K562 (cell line): ENCODE data around the gene TUT1. TPM values are rescaled to one million over a fixed set of nuclear protein-coding genes. Genes with fewer than 3 reads are reported as not detected.

ENCODE experiments used
- CREM ChIP-seq: IDR thresholded peaks from 2 replicates; pipeline ENCODE4 v1.6.1; 2014; ENCODE audit warnings: antibody characterized with exemption, low read depth
- E4F1 ChIP-seq: fragments of 250-450 bp; sonication (Bioruptor Pico); IDR thresholded peaks from 2 replicates; pipeline ENCODE4 v1.5.0; 2021; ENCODE audit warnings: mild to moderate bottlenecking, borderline replicate concordance
- FOS ChIP-seq: IDR thresholded peaks from 3 replicates; pipeline ENCODE4 v1.6.1; 2011; ENCODE audit not compliant: insufficient read length; ENCODE audit errors: extremely low read depth
- FOXA1 ChIP-seq: fragments of 450-650 bp; IDR thresholded peaks from 2 replicates; pipeline ENCODE4 v1.6.1; 2016; ENCODE audit warnings: mild to moderate bottlenecking, borderline replicate concordance
- FOXP1 ChIP-seq: sonication (generic); formaldehyde crosslinking; IDR thresholded peaks from 2 replicates; pipeline ENCODE4 v1.8.0; 2022; ENCODE audit warnings: mild to moderate bottlenecking, missing genetic modification reagents
- KLF10 ChIP-seq: fragments of 250-450 bp; sonication (Bioruptor Pico); IDR thresholded peaks from 2 replicates; pipeline ENCODE4 v1.6.1; 2021; ENCODE audit warnings: matching md5 sums
- MITF ChIP-seq: IDR thresholded peaks from 2 replicates; pipeline ENCODE4 v1.6.1; 2014; ENCODE audit warnings: antibody characterized with exemption
- NFIX ChIP-seq: fragments of 250-450 bp; sonication (Bioruptor Pico); IDR thresholded peaks from 2 replicates; pipeline ENCODE4 v1.4.0; 2020; ENCODE audit warnings: low read depth, mild to moderate bottlenecking, moderate library complexity
- RBM22 ChIP-seq: fragments of 200-400 bp; formaldehyde crosslinking; IDR thresholded peaks from 2 replicates; pipeline ENCODE4 v1.6.1; 2018; ENCODE audit warnings: low read length, low read depth; ENCODE audit not compliant: poor library complexity, severe bottlenecking
- SLC30A9 ChIP-seq: fragments of 250-450 bp; sonication (Bioruptor Pico); IDR thresholded peaks from 2 replicates; pipeline ENCODE4 v1.8.0; 2022; ENCODE audit warnings: mild to moderate bottlenecking, moderate library complexity
- SNIP1 ChIP-seq: fragments of 450-650 bp; IDR thresholded peaks from 2 replicates; pipeline ENCODE4 v1.7.1; 2017; ENCODE audit warnings: low read depth, mild to moderate bottlenecking
- TEAD4 ChIP-seq, 2 experiments: sonication (generic) in 1 of 2; formaldehyde crosslinking in 1 of 2; IDR thresholded peaks; 2 replicates each; pipeline versions ENCODE4 v1.6.1 to v1.8.0; 2012 to 2022; ENCODE audit warnings: borderline replicate concordance in 1 of 2, inconsistent platforms in 1 of 2, low read length in 1 of 2, mild to moderate bottlenecking in 1 of 2, missing genetic modification reagents in 1 of 2
- USF1 ChIP-seq: sonication (generic); formaldehyde crosslinking; IDR thresholded peaks from 2 replicates; pipeline ENCODE4 v1.9.0; 2022; ENCODE audit warnings: mild to moderate bottlenecking, missing genetic modification reagents
- XRCC3 ChIP-seq: fragments of 450-650 bp; IDR thresholded peaks from 2 replicates; pipeline ENCODE4 v1.6.1; 2017; ENCODE audit warnings: mild to moderate bottlenecking, moderate library complexity
- ZBTB12 ChIP-seq: fragments of 250-450 bp; sonication (Bioruptor Pico); IDR thresholded peaks from 2 replicates; pipeline ENCODE4 v1.4.0; 2020
- ZBTB9 ChIP-seq: fragments of 450-650 bp; formaldehyde crosslinking; IDR thresholded peaks from 2 replicates; pipeline ENCODE4 v1.4.0; 2020; ENCODE audit warnings: mild to moderate bottlenecking, moderate library complexity
- ZFP30 ChIP-seq: fragments of 250-450 bp; sonication (Bioruptor Pico); IDR thresholded peaks from 2 replicates; pipeline ENCODE4 v1.8.0; 2022; ENCODE audit warnings: moderate library complexity, mild to moderate bottlenecking, inconsistent platforms, borderline replicate concordance
- ZNF12 ChIP-seq: sonication (generic); formaldehyde crosslinking; IDR thresholded peaks from 2 replicates; pipeline ENCODE4 v1.4.0; 2020; ENCODE audit warnings: mild to moderate bottlenecking, missing genetic modification reagents
- ZNF511 ChIP-seq: sonication (generic); formaldehyde crosslinking; IDR thresholded peaks from 2 replicates; pipeline ENCODE4 v1.8.0; 2022; ENCODE audit warnings: mild to moderate bottlenecking, missing genetic modification reagents
- ZNF75A ChIP-seq: fragments of 450-650 bp; formaldehyde crosslinking; IDR thresholded peaks from 2 replicates; pipeline ENCODE4 v1.4.0; 2020; ENCODE audit warnings: mild to moderate bottlenecking
- polyA plus RNA-seq, 8 experiments: library from polyadenylated mRNA; depleted of rRNA in 4 of 8; stranded (reverse) in 5 of 8; unstranded in 3 of 8; fragments of >200 nt; fragmentation: Nextera tagmentation in 2 of 8; fragmentation: Illumina TruSeq in 1 of 8; extraction: Ambion mirVana in 2 of 8; extraction: Trizol in 1 of 8; gene quantifications; 2 replicates each; pipeline versions ENCODE4 v1.2.1 to v1.2.3, GENCODE V29; 2011 to 2014; ENCODE audit warnings: inconsistent platforms in 1 of 8, missing spikeins in 1 of 8
- total RNA-seq, 7 experiments: library from RNA; depleted of rRNA in 6 of 7; stranded (reverse); fragments of >200 nt in 6 of 7; fragmentation: Illumina TruSeq in 2 of 7; extraction: Trizol in 2 of 7; gene quantifications; 2 replicates each; pipeline versions ENCODE4 v1.2.1 to v1.2.3, GENCODE V29; 2011 to 2021; ENCODE audit warnings: low replicate concordance in 1 of 7

TUT1 gene
- total and polyA plus RNA-seq, 9 of the 15 experiments (the other 6 are each of a cell fraction or from before 2014, with no cell fraction given) = 0.66 to 44.3 (median 15.7) TPM

GRCh38 chr11:62553080-62553838, 38.1 kb downstream of the TUT1 start (continued):
- TF ChIP-seq KLF10 (CRISPR knock-in tag) (no peak), ZNF12 (CRISPR knock-in tag) (no peak), USF1 (no peak), E4F1 (CRISPR knock-in tag) (no peak), TEAD4 (IDR thresholded peaks at IDR 0.05; ENCODE audit: low read length) (no peak), TEAD4 (CRISPR knock-in tag; IDR thresholded peaks at IDR 0.05; ENCODE audit: borderline replicate concordance) (no peak), ZNF75A (CRISPR knock-in tag) (no peak), SNIP1 (no peak), ZBTB12 (CRISPR knock-in tag) (no peak), ZFP30 (CRISPR knock-in tag) (no peak), FOS (no peak), SLC30A9 (CRISPR knock-in tag) (no peak), XRCC3 (no peak), NFIX (CRISPR knock-in tag) (no peak), MITF (no peak), FOXA1 (no peak), ZNF511 (CRISPR knock-in tag) (peak; percentile 47; the same call in 1 of the 2 replicates), FOXP1 (CRISPR knock-in tag) (peak; percentile 92), RBM22 (no peak), ZBTB9 (CRISPR knock-in tag) (no peak), CREM (no peak; the same call in 1 of the 2 replicates)
